ENCODE data around the gene CDHR4. TPM values are rescaled to one million over a fixed set of nuclear protein-coding genes. Genes with fewer than 3 reads are reported as not detected.

The CDHR4 gene
- total and polyA plus RNA-seq, 2 donors (not counting 1 experiment from before 2014, with no cell fraction given), result 0.18 to 0.32 TPM

Small RNAs within 50 kb of the gene (small RNA-seq; reads per million reads assigned to genes)
- gene COX6CP14 (ENCODE audit: insufficient read length, low read depth, low replicate concordance), result not detected

Other genes with a start within 250 kb of the CDHR4 start
- 0.20 and 0.24 TPM in 2 replicates for gene BSN, start 245.4 kb downstream of the CDHR4 start, total RNA-seq
- 0.03 TPM in 2 replicates for gene BSN, start 245.4 kb downstream of the CDHR4 start, polyA plus RNA-seq
- 87.5 and 96.2 TPM in 2 replicates for gene APEH, start 125.5 kb downstream of the CDHR4 start, total RNA-seq
- gene APEH, start 125.5 kb downstream of the CDHR4 start, polyA plus RNA-seq, result 60.1 and 79.4 TPM in 2 replicates
- 14.5 and 15.7 TPM in 2 replicates for gene MST1, start 110.4 kb downstream of the CDHR4 start, total RNA-seq
- gene MST1, start 110.4 kb downstream of the CDHR4 start, polyA plus RNA-seq, result 26.4 and 32.1 TPM in 2 replicates
- 53.2 and 69.0 TPM in 2 replicates for gene RNF123, start 110.3 kb downstream of the CDHR4 start, total RNA-seq
- gene RNF123, start 110.3 kb downstream of the CDHR4 start, polyA plus RNA-seq, result 51.8 and 55.6 TPM in 2 replicates
- gene AMIGO3, start 80.2 kb downstream of the CDHR4 start, total RNA-seq, result not detected in 2 replicates
- 11.1 and 18.6 TPM in 2 replicates for gene AMIGO3, start 80.2 kb downstream of the CDHR4 start, polyA plus RNA-seq
- 30.0 and 31.4 TPM in 2 replicates for gene GMPPB, start 75.9 kb downstream of the CDHR4 start, total RNA-seq
- gene GMPPB, start 75.9 kb downstream of the CDHR4 start, polyA plus RNA-seq, result 32.5 and 54.4 TPM in 2 replicates
- 73.1 and 77.8 TPM in 2 replicates for gene IP6K1, start 13.3 kb downstream of the CDHR4 start, total RNA-seq
- 27.8 and 29.3 TPM in 2 replicates for gene IP6K1, start 13.3 kb downstream of the CDHR4 start, polyA plus RNA-seq
- 25.8 and 28.2 TPM in 2 replicates for gene INKA1, start 3.4 kb upstream of the CDHR4 start, total RNA-seq
- gene INKA1, start 3.4 kb upstream of the CDHR4 start, polyA plus RNA-seq, result 15.5 and 24.0 TPM in 2 replicates
- 418 and 436 TPM in 2 replicates for gene UBA7, start 14.1 kb upstream of the CDHR4 start, total RNA-seq
- gene UBA7, start 14.1 kb upstream of the CDHR4 start, polyA plus RNA-seq, result 772 and 943 TPM in 2 replicates
- 8.7 and 9.9 TPM in 2 replicates for gene TRAIP, start 56.7 kb upstream of the CDHR4 start, total RNA-seq
- 5.0 and 5.7 TPM in 2 replicates for gene TRAIP, start 56.7 kb upstream of the CDHR4 start, polyA plus RNA-seq
- gene CAMKV, start 70.0 kb upstream of the CDHR4 start, total RNA-seq, result not detected in 2 replicates
- not detected in 2 replicates for gene CAMKV, start 70.0 kb upstream of the CDHR4 start, polyA plus RNA-seq
- gene MST1R, start 104.0 kb upstream of the CDHR4 start, total RNA-seq, result 2.4 and 2.8 TPM in 2 replicates
- gene MST1R, start 104.0 kb upstream of the CDHR4 start, polyA plus RNA-seq, result 0.92 and 1.7 TPM in 2 replicates
- 5.6 and 6.6 TPM in 2 replicates for gene MON1A, start 129.9 kb upstream of the CDHR4 start, total RNA-seq
- 4.3 and 8.9 TPM in 2 replicates for gene MON1A, start 129.9 kb upstream of the CDHR4 start, polyA plus RNA-seq
- 285 and 300 TPM in 2 replicates for gene RBM6, start 140.3 kb upstream of the CDHR4 start, total RNA-seq
- 221 and 223 TPM in 2 replicates for gene RBM6, start 140.3 kb upstream of the CDHR4 start, polyA plus RNA-seq

Data from B cell (primary cell).